Caco-2 (cell line): ENCODE measurements around the gene ZBTB22. TPM values are rescaled to one million over a fixed set of nuclear protein-coding genes. Genes with fewer than 3 reads are reported as not detected.

Experiments used
- BruUV-seq: library from RNA; stranded (reverse); fragments of 400-500 nt; replicated peaks from 2 replicates; lab custom pipeline; 2021; lab: Mats Ljungman, UMichigan
- CTCF ChIA-PET: fragments of 300-600 bp; sonication (Branson Sonifier 250); formaldehyde crosslinking; loops from one replicate; lab custom pipeline; 2022; ENCODE audit warnings: antibody characterized with exemption; lab: Charles Lee
- POLR2A ChIA-PET: fragments of 300-600 bp; sonication (Branson Sonifier 250); formaldehyde crosslinking; loops from one replicate; lab custom pipeline; 2022; ENCODE audit warnings: antibody characterized with exemption; lab: Charles Lee
- DNase-seq, 2 experiments: peaks; one replicate each; pipeline versions ENCODE4 v3.0.0 to v3.0.0-alpha.2; 2020 to 2022
- H3K27me3 ChIP-seq: replicated peaks from 2 replicates; pipeline ENCODE4 v1.6.0; 2011; ENCODE audit warnings: low read length; ENCODE audit not compliant: control insufficient read depth, insufficient read depth
- H3K36me3 ChIP-seq: 2 replicates; pipeline ENCODE4 v1.5.1; 2011; ENCODE audit warnings: low read length; ENCODE audit not compliant: control insufficient read depth, insufficient read depth
- H3K4me1 ChIP-seq: fragments of 250-450 bp; sonication (Bioruptor Pico); 2 replicates; pipeline ENCODE4 v1.5.1; 2020; ENCODE audit warnings: mild to moderate bottlenecking
- H3K4me3 ChIP-seq: 2 replicates; pipeline ENCODE4 v1.5.1; 2011; ENCODE audit warnings: low read depth, mild to moderate bottlenecking, control low read depth, low read length
- H3K9me3 ChIP-seq: fragments of 250-450 bp; sonication (Bioruptor Pico); 2 replicates; pipeline ENCODE4 v1.5.1; 2020; ENCODE audit warnings: mild to moderate bottlenecking, moderate library complexity
- H3K27ac Mint-ChIP-seq: one replicate; pipeline ENCODE4 v1.8.0; 2022; ENCODE audit warnings: mixed read lengths; ENCODE audit not compliant: unreplicated experiment
- H3K27me3 Mint-ChIP-seq: one replicate; pipeline ENCODE4 v1.8.0; 2022; ENCODE audit warnings: mixed read lengths; ENCODE audit not compliant: insufficient read depth, unreplicated experiment
- H3K36me3 Mint-ChIP-seq: one replicate; pipeline ENCODE4 v1.8.0; 2022; ENCODE audit warnings: mild to moderate bottlenecking, mixed read lengths; ENCODE audit not compliant: insufficient read depth, unreplicated experiment
- H3K4me1 Mint-ChIP-seq: one replicate; pipeline ENCODE4 v1.8.0; 2022; ENCODE audit warnings: low read depth, mixed read lengths; ENCODE audit not compliant: unreplicated experiment
- H3K4me3 Mint-ChIP-seq: one replicate; pipeline ENCODE4 v1.8.0; 2022; ENCODE audit warnings: mild to moderate bottlenecking, moderate library complexity, mixed read lengths; ENCODE audit not compliant: unreplicated experiment
- H3K9me3 Mint-ChIP-seq: one replicate; pipeline ENCODE4 v1.8.0; 2022; ENCODE audit warnings: mixed read lengths; ENCODE audit not compliant: unreplicated experiment
- intact Hi-C: fragments of 100-400 bp; cut with micrococcal nuclease; formaldehyde crosslinking; loops from one replicate; pipeline ENCODE4 v1.10.0; 2022; ENCODE audit not compliant: unreplicated experiment
- total RNA-seq: library from RNA; stranded (reverse); gene quantifications from 2 replicates; pipeline ENCODE4 v1.2.3, GENCODE V29; 2022
- TF ChIP-seq, protein P1 (sequence below), 2 experiments: fragments of 200-600 bp in 1 of 2; IDR thresholded peaks; 1 replicate in 1 of 2; 2 replicates in 1 of 2; pipeline versions ENCODE4 v1.5.1 to v1.8.0; 2011 to 2022; ENCODE audit warnings: antibody characterized with exemption in 1 of 2, control low read depth in 1 of 2, inconsistent platforms in 1 of 2, low read depth in 1 of 2, low read length in 1 of 2, mild to moderate bottlenecking in 1 of 2, moderate library complexity in 1 of 2; ENCODE audit not compliant: insufficient read depth in 1 of 2, severe bottlenecking in 1 of 2, unreplicated experiment in 1 of 2

The ZBTB22 gene
- total RNA-seq, 1 experiment from 2014 or later = 11.5 TPM

- TF ChIP-seq, protein P1, sequence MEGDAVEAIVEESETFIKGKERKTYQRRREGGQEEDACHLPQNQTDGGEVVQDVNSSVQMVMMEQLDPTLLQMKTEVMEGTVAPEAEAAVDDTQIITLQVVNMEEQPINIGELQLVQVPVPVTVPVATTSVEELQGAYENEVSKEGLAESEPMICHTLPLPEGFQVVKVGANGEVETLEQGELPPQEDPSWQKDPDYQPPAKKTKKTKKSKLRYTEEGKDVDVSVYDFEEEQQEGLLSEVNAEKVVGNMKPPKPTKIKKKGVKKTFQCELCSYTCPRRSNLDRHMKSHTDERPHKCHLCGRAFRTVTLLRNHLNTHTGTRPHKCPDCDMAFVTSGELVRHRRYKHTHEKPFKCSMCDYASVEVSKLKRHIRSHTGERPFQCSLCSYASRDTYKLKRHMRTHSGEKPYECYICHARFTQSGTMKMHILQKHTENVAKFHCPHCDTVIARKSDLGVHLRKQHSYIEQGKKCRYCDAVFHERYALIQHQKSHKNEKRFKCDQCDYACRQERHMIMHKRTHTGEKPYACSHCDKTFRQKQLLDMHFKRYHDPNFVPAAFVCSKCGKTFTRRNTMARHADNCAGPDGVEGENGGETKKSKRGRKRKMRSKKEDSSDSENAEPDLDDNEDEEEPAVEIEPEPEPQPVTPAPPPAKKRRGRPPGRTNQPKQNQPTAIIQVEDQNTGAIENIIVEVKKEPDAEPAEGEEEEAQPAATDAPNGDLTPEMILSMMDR (IDR thresholded peaks at IDR 0.05; ENCODE audit: insufficient read depth in 1 of 2, low read depth in 1 of 2, low read length in 1 of 2, severe bottlenecking in 1 of 2, unreplicated experiment in 1 of 2) = no peak
- H3K4me3 ChIP-seq = peak overlapping the region; percentile 65
- DNase-seq = no peak
- BruUV-seq = TSS peak; percentile 88
- H3K9me3 Mint-ChIP-seq = no peaks in the 10 kb centered on the region
- H3K4me3 Mint-ChIP-seq = peak overlapping the region; percentile 87
- peaks cover 13% of the 10 kb centered on the region for H3K4me1 Mint-ChIP-seq
- no peaks in the 10 kb centered on the region for H3K27me3 ChIP-seq
- H3K36me3 Mint-ChIP-seq = peaks cover 63% of the 10 kb centered on the region
- H3K4me1 ChIP-seq = peaks cover 7% of the 10 kb centered on the region; the same call in 1 of the 2 replicates
- no peaks in the 10 kb centered on the region for H3K9me3 ChIP-seq
- H3K27ac Mint-ChIP-seq = peak overlapping the region; percentile 94
- intact Hi-C loops = loop anchor here (1.0 kb wide), 1 partner anchor 7 kb away; no protein-coding TSS in a partner anchor
- H3K27me3 Mint-ChIP-seq = no peaks in the 10 kb centered on the region
- ChIA-PET CTCF (interaction anchor here (0.5 to 2.2 kb wide), 5 partner anchors 10 to 1488 kb away, joined by 3 to 9 read pairs (median 4); partner anchors contain the start of genes B3GALT4 and RGL2), POLR2A (interaction anchor here (0.5 to 2.5 kb wide), 7 partner anchors 8 to 1460 kb away, joined by 3 to 22 read pairs (median 9); partner anchors contain the start of genes B3GALT4, RGL2, RPS18 and VPS52)
- H3K36me3 ChIP-seq = 0 out of 2 replicates have a peak, but pooled peaks cover 2% of the 10 kb centered on the region
Measured at GRCh38 chr6:33289784-33290315, 27.7 kb downstream of the ZBTB22 start.

DNA sequence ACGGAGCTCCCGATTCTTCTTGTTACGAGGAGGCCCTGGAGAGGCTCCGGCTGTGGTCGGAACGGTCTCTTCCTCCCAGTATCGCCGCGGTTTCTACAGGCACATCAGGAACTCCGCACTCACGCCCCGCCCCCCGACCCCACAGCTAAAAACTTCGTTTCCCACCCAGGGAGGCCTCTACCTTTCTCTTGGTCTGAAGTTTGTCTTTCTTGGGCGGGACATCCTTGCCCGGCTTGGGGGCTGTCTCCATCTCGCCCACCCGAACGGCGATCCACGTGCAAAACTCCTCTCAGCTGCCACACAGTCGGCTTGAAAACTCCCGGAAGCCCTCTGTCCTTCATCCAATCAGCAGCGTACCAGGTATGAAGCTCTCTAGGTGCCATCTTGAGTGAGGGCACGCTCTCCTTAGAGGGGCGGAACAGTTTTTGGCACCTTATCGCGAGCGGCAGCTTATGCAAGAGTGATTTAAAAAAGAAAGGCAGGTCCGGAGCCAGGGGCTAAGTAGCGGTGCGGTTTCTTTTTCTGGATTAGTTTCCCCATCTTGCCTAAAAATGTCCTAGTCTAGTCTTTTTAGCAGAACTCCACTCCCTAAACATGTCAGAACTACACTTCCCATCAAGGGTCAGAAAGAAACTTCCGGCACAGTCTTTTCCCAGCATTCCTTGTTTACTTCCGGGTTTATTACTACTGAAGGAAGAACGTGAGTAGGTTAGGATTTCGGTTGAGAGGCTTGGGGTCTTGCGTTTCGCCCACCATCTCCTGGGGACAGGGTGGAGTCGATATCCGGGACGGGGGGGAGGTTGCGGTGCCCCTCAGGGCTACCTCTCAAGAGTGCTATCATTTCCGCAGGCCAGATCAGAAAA is 28.4 kb downstream of the ZBTB22 start, which contains the start of the genes PFDN6 and WDR46:
TSS of gene PFDN6 (plus strand) at position 681 of the 863 bp plus-strand sequence. CDS start 256 bp downstream, outside the sequence.
TSS of gene WDR46 (minus strand) at position 319 of the 863 bp plus-strand sequence. CDS start at position 250, 69 bp downstream.
- TF ChIP-seq, protein P1 (IDR thresholded peaks at IDR 0.05; ENCODE audit: insufficient read depth in 1 of 2, low read depth in 1 of 2, low read length in 1 of 2, severe bottlenecking in 1 of 2, unreplicated experiment in 1 of 2) = no peak
- Mint-ChIP-seq H3K36me3 (peaks cover 70% of the 10 kb centered on the region), H3K4me3 (peak within 1 kb of the TSS; percentile 87), H3K9me3 (no peaks in the 10 kb centered on the region), H3K27ac (peak within 1 kb of the TSS; percentile 94), H3K4me1 (peaks cover 13% of the 10 kb centered on the region), H3K27me3 (no peaks in the 10 kb centered on the region)
- Histone ChIP-seq H3K36me3 (0 out of 2 replicates have a peak, but pooled peaks cover 2% of the 10 kb centered on the region), H3K4me1 (peaks cover 7% of the 10 kb centered on the region; the same call in 1 of the 2 replicates), H3K4me3 (peak within 1 kb of the TSS; percentile 65), H3K27me3 (no peaks in the 10 kb centered on the region), H3K9me3 (no peaks in the 10 kb centered on the region)
- CTCF ChIA-PET = interaction anchor here (0.5 to 2.2 kb wide), 8 partner anchors 10 to 1487 kb away, joined by 3 to 9 read pairs (median 4); partner anchors contain the start of genes B3GALT4, CUTA and RGL2
- BruUV-seq = no TSS peak
- DNase-seq = peak; percentile 79 to 83
- intact Hi-C loops = loop anchor here (1.0 kb wide), 1 partner anchor 8 kb away; no protein-coding TSS in a partner anchor
- POLR2A ChIA-PET = interaction anchor here (0.5 to 2.5 kb wide), 10 partner anchors 9 to 1460 kb away, joined by 3 to 22 read pairs (median 9); partner anchors contain the start of genes B3GALT4, HSD17B8, RGL2 and RPS18
